ENCODE data around the gene DLGAP4. TPM values are rescaled to one million over a fixed set of nuclear protein-coding genes. Genes with fewer than 3 reads are reported as not detected.

Gene DLGAP4
- total and polyA plus RNA-seq, 2 of the 13 experiments (the other 11 are each of a cell fraction or from before 2014, with no cell fraction given) = 15.2 to 26.7 TPM

GRCh38 chr20:36460648-36461599 is 154.8 kb downstream of the DLGAP4 start (continued):
- TF ChIP-seq MED13 (CRISPR knock-in tag; IDR thresholded peaks at IDR 0.05) (peak; percentile 89), CBX2 (IDR thresholded peaks at IDR 0.05; ENCODE audit: low read depth, low read length) (no peak), CBX2 (CRISPR knock-in tag; IDR thresholded peaks at IDR 0.05; ENCODE audit: low read depth) (no peak), ZNF547 (CRISPR knock-in tag; IDR thresholded peaks at IDR 0.05) (peak; percentile 97), TP53 (CRISPR knock-in tag; conservative IDR thresholded peaks at IDR 0.05) (peak; percentile 83), CBFB (CRISPR knock-in tag; IDR thresholded peaks at IDR 0.05) (peak; percentile 20), ZBTB38 (CRISPR knock-in tag; IDR thresholded peaks at IDR 0.05) (peak; percentile 96), ZNF788 (CRISPR knock-in tag; IDR thresholded peaks at IDR 0.05; ENCODE audit: borderline replicate concordance) (peak; percentile 89; the same call in 1 of the 2 replicates), TAF15 (IDR thresholded peaks at IDR 0.05; ENCODE audit: low read depth, low read length, poor library complexity, severe bottlenecking) (no peak), ZNF615 (CRISPR knock-in tag; IDR thresholded peaks at IDR 0.05; ENCODE audit: borderline replicate concordance) (no peak), NFE2L2 (IDR thresholded peaks at IDR 0.05; ENCODE audit: low read length) (no peak), ZNF292 (CRISPR knock-in tag; IDR thresholded peaks at IDR 0.05; ENCODE audit: borderline replicate concordance, low read depth) (peak; percentile 76; the same call in 1 of the 2 replicates), AFF4 (CRISPR knock-in tag; IDR thresholded peaks at IDR 0.05) (no peak), ZNF362 (CRISPR knock-in tag; IDR thresholded peaks at IDR 0.05; ENCODE audit: borderline replicate concordance) (peak; percentile 69; the same call in 1 of the 2 replicates), SATB2 (CRISPR knock-in tag; IDR thresholded peaks at IDR 0.05) (no peak), SAFB2 (CRISPR knock-in tag; IDR thresholded peaks at IDR 0.05; ENCODE audit: borderline replicate concordance, low read depth) (peak; percentile 95; the same call in 1 of the 2 replicates), IRF9 (CRISPR knock-in tag; IDR thresholded peaks at IDR 0.05; ENCODE audit: borderline replicate concordance) (peak; percentile 94; the same call in 1 of the 2 replicates), ZNF562 (CRISPR knock-in tag; IDR thresholded peaks at IDR 0.05; ENCODE audit: borderline replicate concordance) (no peak; the same call in 1 of the 2 replicates), HDAC6 (IDR thresholded peaks at IDR 0.05; ENCODE audit: low read depth, low read length) (no peak), ZNF451 (CRISPR knock-in tag; IDR thresholded peaks at IDR 0.05) (peak; percentile 97), SNAPC2 (CRISPR knock-in tag; IDR thresholded peaks at IDR 0.05) (no peak), GFI1 (CRISPR knock-in tag; IDR thresholded peaks at IDR 0.05; ENCODE audit: borderline replicate concordance) (no peak; the same call in 1 of the 2 replicates), REXO4 (CRISPR knock-in tag; IDR thresholded peaks at IDR 0.05; ENCODE audit: borderline replicate concordance) (no peak), BORCS8-MEF2B (CRISPR knock-in tag; IDR thresholded peaks at IDR 0.05) (peak; percentile 91)

All from HepG2 (cell line).